ENCODE results near the gene DNMT3A. TPM values are rescaled to one million over a fixed set of nuclear protein-coding genes. Genes with fewer than 3 reads are reported as not detected.

The DNMT3A gene
- total RNA-seq, 3 donors from 2014 or later: 89.2 to 106 (median 103) TPM

- no peak overlapping the region for H3K4me3 Mint-ChIP-seq
- H3K9me3 Mint-ChIP-seq: no peaks in the 10 kb centered on the region
- H3K36me3 Mint-ChIP-seq (ENCODE audit: insufficient read depth): peaks cover 44% of the 10 kb centered on the region
- no peaks in the 10 kb centered on the region for H3K4me1 Mint-ChIP-seq (ENCODE audit: low read depth)
- DNase-seq (no peak), ATAC-seq (no peak)
- no peaks in the 10 kb centered on the region for H3K27me3 Mint-ChIP-seq (ENCODE audit: low read depth)
Observed at GRCh38 chr2:25240636-25241035, 101.1 kb downstream of the DNMT3A start.

- no peaks in the 10 kb centered on the region for H3K9me3 Mint-ChIP-seq
- no peaks in the 10 kb centered on the region for H3K4me1 Mint-ChIP-seq (ENCODE audit: low read depth)
- peaks cover 52% of the 10 kb centered on the region for H3K36me3 Mint-ChIP-seq (ENCODE audit: insufficient read depth)
- no peak overlapping the region for H3K4me3 Mint-ChIP-seq
- DNase-seq (no peak), ATAC-seq (no peak)
- H3K27me3 Mint-ChIP-seq (ENCODE audit: low read depth): no peaks in the 10 kb centered on the region
Observed at GRCh38 chr2:25238920-25239319, 102.8 kb downstream of the DNMT3A start.

GRCh38 chr2:25237764-25238163 lies 104.0 kb downstream of the DNMT3A start:
- ATAC-seq: no peak

GRCh38 chr2:25236736-25237135 lies 105.0 kb downstream of the DNMT3A start:
- Mint-ChIP-seq H3K36me3 (ENCODE audit: insufficient read depth) (peaks cover 47% of the 10 kb centered on the region), H3K4me3 (no peak overlapping the region), H3K4me1 (ENCODE audit: low read depth) (no peaks in the 10 kb centered on the region), H3K9me3 (no peaks in the 10 kb centered on the region), H3K27me3 (ENCODE audit: low read depth) (no peaks in the 10 kb centered on the region)
- DNase-seq: no peak
- ATAC-seq: no peak

More at GRCh38 chr2:25237764-25238163, 104.0 kb downstream of the DNMT3A start:
- peaks cover 52% of the 10 kb centered on the region for H3K36me3 Mint-ChIP-seq (ENCODE audit: insufficient read depth)
- H3K9me3 Mint-ChIP-seq: no peaks in the 10 kb centered on the region
- no peak for DNase-seq
- H3K4me3 Mint-ChIP-seq: no peak overlapping the region
- no peaks in the 10 kb centered on the region for H3K4me1 Mint-ChIP-seq (ENCODE audit: low read depth)
- no peaks in the 10 kb centered on the region for H3K27me3 Mint-ChIP-seq (ENCODE audit: low read depth)

GRCh38 chr2:25234738-25235137 lies 107.0 kb downstream of the DNMT3A start:
- Mint-ChIP-seq H3K9me3 (no peaks in the 10 kb centered on the region), H3K4me1 (ENCODE audit: low read depth) (peaks cover 5% of the 10 kb centered on the region), H3K27me3 (ENCODE audit: low read depth) (no peaks in the 10 kb centered on the region), H3K36me3 (ENCODE audit: insufficient read depth) (peaks cover 31% of the 10 kb centered on the region), H3K4me3 (no peak overlapping the region)
- DNase-seq (no peak), ATAC-seq (no peak)

GRCh38 chr2:25233916-25234605 lies 107.7 kb downstream of the DNMT3A start:
- no peak overlapping the region for H3K4me3 Mint-ChIP-seq
- ATAC-seq (no peak), DNase-seq (no peak)
- H3K9me3 Mint-ChIP-seq: no peaks in the 10 kb centered on the region
- H3K4me1 Mint-ChIP-seq (ENCODE audit: low read depth): peaks cover 5% of the 10 kb centered on the region
- H3K27me3 Mint-ChIP-seq (ENCODE audit: low read depth): no peaks in the 10 kb centered on the region
- H3K36me3 Mint-ChIP-seq (ENCODE audit: insufficient read depth): peaks cover 28% of the 10 kb centered on the region

GRCh38 chr2:25232248-25232825 lies 109.4 kb downstream of the DNMT3A start:
- Mint-ChIP-seq H3K4me3 (no peak overlapping the region), H3K36me3 (ENCODE audit: insufficient read depth) (peaks cover 21% of the 10 kb centered on the region), H3K4me1 (ENCODE audit: low read depth) (peaks cover 9% of the 10 kb centered on the region), H3K9me3 (no peaks in the 10 kb centered on the region), H3K27me3 (ENCODE audit: low read depth) (no peaks in the 10 kb centered on the region)
- ATAC-seq (no peak), DNase-seq (no peak)

GRCh38 chr2:25230948-25231311 lies 110.8 kb downstream of the DNMT3A start:
- H3K27me3 Mint-ChIP-seq (ENCODE audit: low read depth): no peaks in the 10 kb centered on the region
- no peak for ATAC-seq
- no peak overlapping the region for H3K4me3 Mint-ChIP-seq
- H3K36me3 Mint-ChIP-seq (ENCODE audit: insufficient read depth): peaks cover 19% of the 10 kb centered on the region
- no peaks in the 10 kb centered on the region for H3K9me3 Mint-ChIP-seq
- peaks cover 11% of the 10 kb centered on the region for H3K4me1 Mint-ChIP-seq (ENCODE audit: low read depth)
- DNase-seq: no peak

GRCh38 chr2:25230198-25230947 lies 111.4 kb downstream of the DNMT3A start:
- H3K27me3 Mint-ChIP-seq (ENCODE audit: low read depth): no peaks in the 10 kb centered on the region
- H3K4me3 Mint-ChIP-seq: no peak overlapping the region
- H3K36me3 Mint-ChIP-seq (ENCODE audit: insufficient read depth): peaks cover 15% of the 10 kb centered on the region
- DNase-seq (no peak), ATAC-seq (no peak)
- H3K9me3 Mint-ChIP-seq: no peaks in the 10 kb centered on the region
- peaks cover 11% of the 10 kb centered on the region for H3K4me1 Mint-ChIP-seq (ENCODE audit: low read depth)

- H3K36me3 Mint-ChIP-seq (ENCODE audit: insufficient read depth): peaks cover 11% of the 10 kb centered on the region
- H3K27me3 Mint-ChIP-seq (ENCODE audit: low read depth): no peaks in the 10 kb centered on the region
- peaks cover 11% of the 10 kb centered on the region for H3K4me1 Mint-ChIP-seq (ENCODE audit: low read depth)
- DNase-seq (no peak), ATAC-seq (no peak)
- H3K9me3 Mint-ChIP-seq: no peaks in the 10 kb centered on the region
- H3K4me3 Mint-ChIP-seq: no peak overlapping the region
Observed at GRCh38 chr2:25229279-25230197, 112.2 kb downstream of the DNMT3A start.

GRCh38 chr2:25228848-25229278 lies 112.9 kb downstream of the DNMT3A start:
- H3K4me1 Mint-ChIP-seq (ENCODE audit: low read depth): peaks cover 11% of the 10 kb centered on the region
- DNase-seq (no peak), ATAC-seq (peak; percentile 42 to 68)
- H3K4me3 Mint-ChIP-seq: no peak overlapping the region
- H3K27me3 Mint-ChIP-seq (ENCODE audit: low read depth): no peaks in the 10 kb centered on the region
- H3K9me3 Mint-ChIP-seq: no peaks in the 10 kb centered on the region
- peaks cover 4% of the 10 kb centered on the region for H3K36me3 Mint-ChIP-seq (ENCODE audit: insufficient read depth)

GRCh38 chr2:25227576-25227975 lies 114.1 kb downstream of the DNMT3A start:
- Mint-ChIP-seq H3K27me3 (ENCODE audit: low read depth) (no peaks in the 10 kb centered on the region), H3K36me3 (ENCODE audit: insufficient read depth) (peaks cover 3% of the 10 kb centered on the region), H3K4me3 (no peak overlapping the region), H3K9me3 (no peaks in the 10 kb centered on the region), H3K4me1 (ENCODE audit: low read depth) (peaks cover 11% of the 10 kb centered on the region)
- no peak for ATAC-seq
- no peak for DNase-seq

- H3K9me3 Mint-ChIP-seq: no peaks in the 10 kb centered on the region
Observed at GRCh38 chr2:25226827-25227226, 114.9 kb downstream of the DNMT3A start.

More at GRCh38 chr2:25226827-25227226, 114.9 kb downstream of the DNMT3A start:
- H3K4me3 Mint-ChIP-seq: no peak overlapping the region
- H3K36me3 Mint-ChIP-seq (ENCODE audit: insufficient read depth): no peaks in the 10 kb centered on the region
- H3K4me1 Mint-ChIP-seq (ENCODE audit: low read depth): peaks cover 11% of the 10 kb centered on the region
- ATAC-seq: no peak
- no peaks in the 10 kb centered on the region for H3K27me3 Mint-ChIP-seq (ENCODE audit: low read depth)
- no peak for DNase-seq

Measured in activated T-cell treated with anti-CD3 and anti-CD28 coated beads, Interleukin-2, amount 50 U/mL, for 4 hours (primary cell).